ENCODE results near the gene TPH2.

The TPH2 gene

GRCh38 chr12:71973687-71974086, 35.0 kb downstream of the TPH2 start:
- DNase-seq (ENCODE audit: low read depth), result no peak
- no peak overlapping the region for H3K4me3 ChIP-seq (ENCODE audit: low read depth, low read length)
- TF ChIP-seq CTCF (IDR thresholded peaks at IDR 0.05; ENCODE audit: low read depth, low read length), result no peak
- no peak for TF ChIP-seq MAX (IDR thresholded peaks at IDR 0.05; ENCODE audit: low read depth, low read length)
- no peak for TF ChIP-seq POLR2A (IDR thresholded peaks at IDR 0.05; ENCODE audit: extremely low read depth, insufficient read length)
- no peak for TF ChIP-seq MYC (IDR thresholded peaks at IDR 0.05; ENCODE audit: low read depth, low read length)

- H3K4me3 ChIP-seq (ENCODE audit: low read depth, low read length), result no peak overlapping the region
- DNase-seq (ENCODE audit: low read depth), result no peak
- TF ChIP-seq POLR2A (IDR thresholded peaks at IDR 0.05; ENCODE audit: extremely low read depth, insufficient read length), result no peak
Observed at GRCh38 chr12:71980538-71980937, 41.9 kb downstream of the TPH2 start.

- H3K4me3 ChIP-seq (ENCODE audit: low read depth, low read length), result no peak overlapping the region
- no peak for DNase-seq (ENCODE audit: low read depth)
- TF ChIP-seq CTCF (IDR thresholded peaks at IDR 0.05; ENCODE audit: low read depth, low read length) (no peak), POLR2A (IDR thresholded peaks at IDR 0.05; ENCODE audit: extremely low read depth, insufficient read length) (no peak), MAX (IDR thresholded peaks at IDR 0.05; ENCODE audit: low read depth, low read length) (no peak), MYC (IDR thresholded peaks at IDR 0.05; ENCODE audit: low read depth, low read length) (no peak)
Observed at GRCh38 chr12:71981149-71981548, 42.5 kb downstream of the TPH2 start.

GRCh38 chr12:71994715-71995114, 56.1 kb downstream of the TPH2 start:
- no peak overlapping the region for H3K4me3 ChIP-seq (ENCODE audit: low read depth, low read length)
- DNase-seq (ENCODE audit: low read depth), result no peak
- TF ChIP-seq CTCF (IDR thresholded peaks at IDR 0.05; ENCODE audit: low read depth, low read length) (no peak), POLR2A (IDR thresholded peaks at IDR 0.05; ENCODE audit: extremely low read depth, insufficient read length) (no peak), MYC (IDR thresholded peaks at IDR 0.05; ENCODE audit: low read depth, low read length) (no peak), MAX (IDR thresholded peaks at IDR 0.05; ENCODE audit: low read depth, low read length) (no peak)

- no peak for DNase-seq (ENCODE audit: low read depth)
- TF ChIP-seq MYC (IDR thresholded peaks at IDR 0.05; ENCODE audit: low read depth, low read length), result no peak
- TF ChIP-seq MAX (IDR thresholded peaks at IDR 0.05; ENCODE audit: low read depth, low read length), result no peak
- TF ChIP-seq CTCF (IDR thresholded peaks at IDR 0.05; ENCODE audit: low read depth, low read length), result no peak
- no peak for TF ChIP-seq POLR2A (IDR thresholded peaks at IDR 0.05; ENCODE audit: extremely low read depth, insufficient read length)
- H3K4me3 ChIP-seq (ENCODE audit: low read depth, low read length), result no peak overlapping the region
Observed at GRCh38 chr12:71999795-72000194, 61.1 kb downstream of the TPH2 start.

- TF ChIP-seq CTCF (IDR thresholded peaks at IDR 0.05; ENCODE audit: low read depth, low read length) (no peak), MAX (IDR thresholded peaks at IDR 0.05; ENCODE audit: low read depth, low read length) (no peak), MYC (IDR thresholded peaks at IDR 0.05; ENCODE audit: low read depth, low read length) (no peak), POLR2A (IDR thresholded peaks at IDR 0.05; ENCODE audit: extremely low read depth, insufficient read length) (no peak)
- no peak for DNase-seq (ENCODE audit: low read depth)
- H3K4me3 ChIP-seq (ENCODE audit: low read depth, low read length), result no peak overlapping the region
Observed at GRCh38 chr12:72000969-72001648, 62.5 kb downstream of the TPH2 start.

All from NB4 (cell line).